HEK293 (cell line): ENCODE measurements around the gene MST1R.

Experiments used
- CTCF ChIA-PET: fragments of 350-600 bp; formaldehyde crosslinking; extraction: SDS; loops from one replicate; lab custom pipeline; 2021; ENCODE audit warnings: antibody characterized with exemption; lab: Yijun Ruan, JAX
- POLR2A ChIA-PET: fragments of 300-600 bp; formaldehyde crosslinking; extraction: SDS; loops from one replicate; lab custom pipeline; 2020; ENCODE audit warnings: antibody characterized with exemption, inconsistent platforms; lab: Yijun Ruan, JAX
- H3K27ac ChIP-seq: fragments of 200-500 bp; sonication (Bioruptor generic); 2 replicates; pipeline ENCODE4 v1.5.1; 2014; ENCODE audit warnings: low read depth, low read length, control low read depth, inconsistent platforms; ENCODE audit errors: extremely low read depth
- H3K36me3 ChIP-seq, 2 experiments: fragments of 200-500 bp in 1 of 2; sonication (Bioruptor generic) in 1 of 2; 1 replicate in 1 of 2; 2 replicates in 1 of 2; pipeline ENCODE4 v1.5.1; 2014 to 2017; ENCODE audit warnings: inconsistent platforms in 2 of 2, low read length in 2 of 2; ENCODE audit not compliant: control insufficient read depth in 2 of 2, insufficient read depth in 1 of 2
- H3K4me1 ChIP-seq: fragments of 200-500 bp; sonication (Bioruptor generic); 2 replicates; pipeline ENCODE4 v1.5.1; 2014; ENCODE audit warnings: mild to moderate bottlenecking, low read length, inconsistent platforms; ENCODE audit not compliant: control insufficient read depth, insufficient read depth
- H3K4me3 ChIP-seq: 2 replicates; pipeline ENCODE4 v1.5.1; 2011; ENCODE audit warnings: low read depth, mild to moderate bottlenecking, control low read depth, low read length, moderate library complexity
- H3K9me3 ChIP-seq: fragments of 200-500 bp; sonication (Bioruptor generic); 2 replicates; pipeline ENCODE4 v1.5.1; 2014; ENCODE audit warnings: low read depth, low read length, inconsistent platforms; ENCODE audit not compliant: control insufficient read depth, insufficient read depth
- FEZF1 ChIP-seq: fragments of 450-650 bp; formaldehyde crosslinking; IDR thresholded peaks from 2 replicates; pipeline ENCODE4 v1.5.1; 2016; ENCODE audit warnings: missing biosample characterization, missing genetic modification characterization
- GLI2 ChIP-seq: fragments of 450-650 bp; formaldehyde crosslinking; IDR thresholded peaks from 2 replicates; pipeline ENCODE4; 2017; ENCODE audit warnings: missing biosample characterization, missing genetic modification characterization, low read depth, borderline replicate concordance
- GLIS1 ChIP-seq: fragments of 450-650 bp; formaldehyde crosslinking; IDR thresholded peaks from 2 replicates; pipeline ENCODE4 v1.5.1; 2016; ENCODE audit warnings: missing biosample characterization, missing genetic modification characterization
- OSR2 ChIP-seq: fragments of 450-650 bp; formaldehyde crosslinking; IDR thresholded peaks from 2 replicates; pipeline ENCODE4 v1.5.1; 2016; ENCODE audit warnings: missing biosample characterization, missing genetic modification characterization
- PBX3 ChIP-seq: sonication (generic); formaldehyde crosslinking; IDR thresholded peaks from 2 replicates; pipeline ENCODE4 v1.8.1; 2022; ENCODE audit warnings: mild to moderate bottlenecking, moderate library complexity, missing genetic modification reagents
- PRDM1 ChIP-seq: fragments of 450-650 bp; formaldehyde crosslinking; IDR thresholded peaks from 2 replicates; pipeline ENCODE4; 2016; ENCODE audit warnings: missing biosample characterization, missing genetic modification characterization
- PRDM6 ChIP-seq: fragments of 450-650 bp; formaldehyde crosslinking; IDR thresholded peaks from 2 replicates; pipeline ENCODE4 v1.5.1; 2017; ENCODE audit warnings: missing biosample characterization, missing genetic modification characterization
- ZBTB20 ChIP-seq: fragments of 450-650 bp; formaldehyde crosslinking; IDR thresholded peaks from 2 replicates; pipeline ENCODE4 v1.5.1; 2016; ENCODE audit warnings: missing biosample characterization, missing genetic modification characterization
- ZFP3 ChIP-seq: fragments of 450-650 bp; formaldehyde crosslinking; IDR thresholded peaks from 2 replicates; pipeline ENCODE4 v1.5.1; 2016; ENCODE audit warnings: low read depth, missing biosample characterization, missing genetic modification characterization
- ZFP41 ChIP-seq: fragments of 450-650 bp; formaldehyde crosslinking; IDR thresholded peaks from 2 replicates; pipeline ENCODE4 v1.5.1; 2016; ENCODE audit warnings: missing biosample characterization, missing genetic modification characterization, borderline replicate concordance
- ZIC2 ChIP-seq: fragments of 450-650 bp; formaldehyde crosslinking; IDR thresholded peaks from 2 replicates; pipeline ENCODE4 v1.5.1; 2016; ENCODE audit warnings: missing biosample characterization, missing genetic modification characterization
- ZNF112 ChIP-seq: fragments of 450-650 bp; formaldehyde crosslinking; IDR thresholded peaks from 2 replicates; pipeline ENCODE4 v1.5.0; 2017; ENCODE audit warnings: missing biosample characterization, missing genetic modification characterization
- ZNF114 ChIP-seq: fragments of 450-650 bp; formaldehyde crosslinking; IDR thresholded peaks from 2 replicates; pipeline ENCODE4 v1.5.0; 2017; ENCODE audit warnings: missing biosample characterization, missing genetic modification characterization
- ZNF132 ChIP-seq: fragments of 450-650 bp; formaldehyde crosslinking; IDR thresholded peaks from 2 replicates; pipeline ENCODE4 v1.5.1; 2017; ENCODE audit warnings: missing biosample characterization, missing genetic modification characterization, borderline replicate concordance
- ZNF19 ChIP-seq: fragments of 450-650 bp; formaldehyde crosslinking; IDR thresholded peaks from 2 replicates; pipeline ENCODE4; 2016; ENCODE audit warnings: missing biosample characterization, missing genetic modification characterization, low read depth
- ZNF354C ChIP-seq: fragments of 450-650 bp; formaldehyde crosslinking; IDR thresholded peaks from 2 replicates; pipeline ENCODE4 v1.5.1; 2016; ENCODE audit warnings: missing biosample characterization, missing genetic modification characterization, low read depth, borderline replicate concordance
- ZNF366 ChIP-seq: fragments of 450-650 bp; formaldehyde crosslinking; conservative IDR thresholded peaks from 2 replicates; pipeline ENCODE4 v1.5.1; 2016; ENCODE audit warnings: missing biosample characterization, missing genetic modification characterization
- ZNF488 ChIP-seq: fragments of 450-650 bp; formaldehyde crosslinking; IDR thresholded peaks from 2 replicates; pipeline ENCODE4 v1.5.1; 2016; ENCODE audit warnings: missing biosample characterization, missing genetic modification characterization
- ZNF510 ChIP-seq: fragments of 450-650 bp; formaldehyde crosslinking; IDR thresholded peaks from 2 replicates; pipeline ENCODE4 v1.5.1; 2018; ENCODE audit warnings: mild to moderate bottlenecking, missing genetic modification characterization, missing biosample characterization; ENCODE audit not compliant: insufficient replicate concordance
- ZNF513 ChIP-seq: fragments of 450-650 bp; IDR thresholded peaks from 2 replicates; pipeline ENCODE4 v1.5.1; 2018; ENCODE audit warnings: missing biosample characterization, missing genetic modification characterization
- ZNF518A ChIP-seq: fragments of 450-650 bp; formaldehyde crosslinking; conservative IDR thresholded peaks from 2 replicates; pipeline ENCODE4 v1.5.1; 2016; ENCODE audit warnings: low read depth, missing biosample characterization, missing genetic modification characterization
- ZNF747 ChIP-seq: fragments of 450-650 bp; formaldehyde crosslinking; IDR thresholded peaks from 2 replicates; pipeline ENCODE4 v1.5.1; 2016; ENCODE audit warnings: missing biosample characterization, missing genetic modification characterization
- ZSCAN16 ChIP-seq: fragments of 450-650 bp; formaldehyde crosslinking; IDR thresholded peaks from 2 replicates; pipeline ENCODE4 v1.5.1; 2016; ENCODE audit warnings: missing biosample characterization, missing genetic modification characterization
- TF ChIP-seq, protein P1 (sequence below): fragments of 450-650 bp; formaldehyde crosslinking; IDR thresholded peaks from 2 replicates; pipeline ENCODE4 v1.5.1; 2016; ENCODE audit warnings: missing biosample characterization, missing genetic modification characterization

The MST1R gene

GRCh38 chr3:49869525-49870126, 34.0 kb downstream of the MST1R start, which contains the start of gene CAMKV (continued):
- TF ChIP-seq ZNF518A (no peak), PRDM1 (tag by site-specific recombination) (no peak), ZBTB20 (tag by site-specific recombination) (peak; percentile 20; the same call in 1 of the 2 replicates), ZNF112 (tag by site-specific recombination) (no peak), ZNF132 (tag by site-specific recombination) (no peak), ZNF19 (no peak), ZNF354C (tag by site-specific recombination) (no peak), OSR2 (tag by site-specific recombination) (no peak), GLI2 (tag by site-specific recombination) (no peak), ZNF366 (tag by site-specific recombination) (no peak), ZFP41 (tag by site-specific recombination) (no peak), ZNF488 (no peak), FEZF1 (tag by site-specific recombination) (no peak)
- TF ChIP-seq, protein P1, sequence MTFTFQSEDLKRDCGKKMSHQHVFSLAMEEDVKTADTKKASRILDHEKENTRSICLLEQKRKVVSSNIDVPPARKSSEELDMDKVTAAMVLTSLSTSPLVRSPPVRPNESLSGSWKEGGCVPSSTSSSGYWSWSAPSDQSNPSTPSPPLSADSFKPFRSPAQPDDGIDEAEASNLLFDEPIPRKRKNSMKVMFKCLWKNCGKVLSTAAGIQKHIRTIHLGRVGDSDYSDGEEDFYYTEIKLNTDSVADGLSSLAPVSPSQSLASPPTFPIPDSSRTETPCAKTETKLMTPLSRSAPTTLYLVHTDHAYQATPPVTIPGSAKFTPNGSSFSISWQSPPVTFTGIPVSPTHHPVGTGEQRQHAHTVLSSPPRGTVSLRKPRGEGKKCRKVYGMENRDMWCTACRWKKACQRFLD (tag by site-specific recombination), result no peak

GRCh38 chr3:49868862-49869466, 34.7 kb downstream of the MST1R start:
- Histone ChIP-seq H3K27ac (no peak overlapping the region), H3K4me3 (peak overlapping the region; percentile 32), H3K36me3 (no peaks in the 10 kb centered on the region), H3K4me1 (no peaks in the 10 kb centered on the region), H3K9me3 (no peaks in the 10 kb centered on the region)
- CTCF ChIA-PET, result no interaction called here
- POLR2A ChIA-PET, result interaction anchor here (1.5 kb wide), 1 partner anchor 12 kb away, joined by 5 read pairs; the partner anchor contains the start of gene TRAIP
- TF ChIP-seq ZIC2 (tag by site-specific recombination) (peak; percentile 73), PRDM6 (no peak), ZFP3 (no peak), ZNF114 (no peak), ZNF510 (no peak), PBX3 (CRISPR knock-in tag) (no peak), GLIS1 (tag by site-specific recombination) (peak; percentile 89), ZNF513 (tag by site-specific recombination) (no peak), ZSCAN16 (no peak), ZNF747 (tag by site-specific recombination) (no peak)
